LNCaP clone FGC (cell line): ENCODE data around the gene FOLR3.

Experiments used
- DNase-seq: peaks from one replicate; pipeline ENCODE4 v3.0.0-alpha.2; 2011; ENCODE audit warnings: low read depth
- H3K4me3 ChIP-seq: 2 replicates; pipeline ENCODE4 v1.5.1; 2011; ENCODE audit warnings: mild to moderate bottlenecking, low read depth, low read length, control low read depth
- CTCF ChIP-seq: IDR thresholded peaks from 2 replicates; pipeline ENCODE4 v1.5.1; 2012; ENCODE audit warnings: mild to moderate bottlenecking; ENCODE audit not compliant: control insufficient read depth, insufficient read depth; ENCODE audit errors: extremely low read depth

The FOLR3 gene

GRCh38 chr11:72102631-72102945 is 32.9 kb upstream of the FOLR3 start:
- TF ChIP-seq CTCF = no peak
- no peak for DNase-seq
- peak overlapping the region; percentile 99 for H3K4me3 ChIP-seq

GRCh38 chr11:72102946-72103753 is 32.4 kb upstream of the FOLR3 start, which contains the start of gene LAMTOR1:
TSS of gene LAMTOR1 (minus strand) at chr11:72103297. CDS start at chr11:72103224, 73 bp downstream.
- peak; percentile 99 for DNase-seq
- TF ChIP-seq CTCF = peak; percentile 47
- H3K4me3 ChIP-seq = peak within 1 kb of the TSS; percentile 99

GRCh38 chr11:72103754-72104167 is 31.8 kb upstream of the FOLR3 start:
- H3K4me3 ChIP-seq = peak overlapping the region; percentile 46
- no peak for TF ChIP-seq CTCF
- DNase-seq = no peak

- no peak for TF ChIP-seq CTCF
- no peak for DNase-seq
- no peak within 1 kb of the TSS for H3K4me3 ChIP-seq
These were observed 29.6 kb upstream of the FOLR3 start, which contains the start of gene TOMT for GRCh38 chr11:72105888-72106287. TSS of gene TOMT (plus strand) at chr11:72105924. CDS start at chr11:72105952, 28 bp downstream.

- DNase-seq = no peak
- peak overlapping the region; percentile 80 for H3K4me3 ChIP-seq
These were observed 24.0 kb upstream of the FOLR3 start for GRCh38 chr11:72111300-72112142.

More at GRCh38 chr11:72111300-72112142, 24.0 kb upstream of the FOLR3 start:
- no peak for TF ChIP-seq CTCF
